Hepatocyte (in vitro differentiated cells): ENCODE measurements around the gene ARL16. TPM values are rescaled to one million over a fixed set of nuclear protein-coding genes. Genes with fewer than 3 reads are reported as not detected.

ENCODE experiments used
- DNase-seq: peaks from one replicate; pipeline ENCODE4 v3.0.0-alpha.2; 2016; ENCODE audit warnings: low spot score
- H2AFZ ChIP-seq: fragments of 200-600 bp; sonication (generic); 2 replicates; pipeline ENCODE4 v1.6.0; 2016; ENCODE audit warnings: antibody characterized with exemption, mild to moderate bottlenecking
- H3K27ac ChIP-seq: fragments of 200-600 bp; sonication (generic); 2 replicates; pipeline ENCODE4 v1.5.1; 2016; ENCODE audit warnings: mild to moderate bottlenecking
- H3K27me3 ChIP-seq: fragments of 200-600 bp; sonication (generic); 2 replicates; pipeline ENCODE4 v1.6.1; 2016
- H3K36me3 ChIP-seq: fragments of 200-600 bp; sonication (generic); replicated peaks from 2 replicates; pipeline ENCODE4 v1.5.1; 2016; ENCODE audit warnings: low read depth; ENCODE audit not compliant: insufficient read depth
- H3K4me1 ChIP-seq: fragments of 200-600 bp; sonication (generic); 2 replicates; pipeline ENCODE4 v1.5.1; 2016; ENCODE audit warnings: mild to moderate bottlenecking, moderate library complexity; ENCODE audit not compliant: insufficient read depth
- H3K4me2 ChIP-seq: fragments of 200-600 bp; sonication (generic); 2 replicates; pipeline ENCODE4 v1.6.0; 2016
- H3K4me3 ChIP-seq: fragments of 200-600 bp; sonication (generic); 2 replicates; pipeline ENCODE4 v1.5.1; 2016; ENCODE audit warnings: mild to moderate bottlenecking
- H3K79me2 ChIP-seq: fragments of 200-600 bp; sonication (generic); 2 replicates; pipeline ENCODE4 v1.6.0; 2017; ENCODE audit warnings: mild to moderate bottlenecking
- H3K9me2 ChIP-seq: fragments of 200-600 bp; sonication (generic); replicated peaks from 2 replicates; pipeline ENCODE4 v1.6.0; 2017; ENCODE audit warnings: mild to moderate bottlenecking; ENCODE audit not compliant: insufficient read depth
- H3K9me3 ChIP-seq: fragments of 200-600 bp; sonication (generic); 2 replicates; pipeline ENCODE4 v1.5.1; 2016; ENCODE audit warnings: low read depth, mild to moderate bottlenecking
- H4K20me1 ChIP-seq: fragments of 200-600 bp; sonication (generic); 2 replicates; pipeline ENCODE4 v1.6.0; 2016; ENCODE audit warnings: mild to moderate bottlenecking; ENCODE audit not compliant: insufficient read depth, poor library complexity, severe bottlenecking
- CTCF ChIP-seq: fragments of 200-600 bp; sonication (generic); IDR thresholded peaks from 2 replicates; pipeline ENCODE4 v1.5.1; 2016; ENCODE audit warnings: antibody characterized with exemption, mild to moderate bottlenecking; ENCODE audit not compliant: poor library complexity
- EZH2 ChIP-seq: fragments of 200-600 bp; sonication (generic); IDR thresholded peaks from 2 replicates; pipeline ENCODE4 v1.6.1; 2016; ENCODE audit warnings: antibody characterized with exemption, mild to moderate bottlenecking, borderline replicate concordance
- EZH2phosphoT487 ChIP-seq: fragments of 200-600 bp; sonication (generic); IDR thresholded peaks from one replicate; pipeline ENCODE4 v1.6.1; 2018; ENCODE audit warnings: antibody characterized with exemption, mild to moderate bottlenecking, low read depth, moderate library complexity; ENCODE audit not compliant: unreplicated experiment, severe bottlenecking
- WGBS: methylation state at CpG from one replicate; pipeline ENCODE4 v1.1.6; 2016; ENCODE audit warnings: low lambda C conversion rate; ENCODE audit errors: missing lambda C conversion rate; 5-methylcytosine and 5-hydroxymethylcytosine counted together
- polyA plus RNA-seq: library from polyadenylated mRNA; unstranded; fragments of >200 nt; fragmentation: Nextera tagmentation; extraction: Ambion mirVana; gene quantifications from 2 replicates; pipeline ENCODE4 v1.2.1, GENCODE V29; 2016
- total RNA-seq: library from RNA; depleted of rRNA; stranded (reverse); fragments of >200 nt; gene quantifications from 2 replicates; pipeline ENCODE4 v1.2.3, GENCODE V29; 2014

The ARL16 gene
- total and polyA plus RNA-seq, 2 experiments from 2014 or later = 38.8 to 70.6 TPM

GRCh38 chr17:81717049-81717765, 33.6 kb upstream of the ARL16 start:
- WGBS = 98% methylated on average over 24 of the region's 25 CpGs
- no peak for DNase-seq
- H2AFZ ChIP-seq = no peak overlapping the region
- no peaks in the 10 kb centered on the region for H3K27me3 ChIP-seq
- no peak overlapping the region for H3K27ac ChIP-seq
- peaks cover 14% of the 10 kb centered on the region for H3K4me1 ChIP-seq
- H3K9me2 ChIP-seq = no peaks in the 10 kb centered on the region
- H3K4me3 ChIP-seq = no peak overlapping the region
- H3K9me3 ChIP-seq = no peaks in the 10 kb centered on the region
- no peaks in the 10 kb centered on the region for H4K20me1 ChIP-seq
- H3K79me2 ChIP-seq = peaks cover 28% of the 10 kb centered on the region
- TF ChIP-seq CTCF (no peak), EZH2 (no peak), EZH2phosphoT487 (no peak)
- no peak overlapping the region for H3K4me2 ChIP-seq
- H3K36me3 ChIP-seq = no peaks in the 10 kb centered on the region

GRCh38 chr17:81716674-81716996, 33.0 kb upstream of the ARL16 start:
- Histone ChIP-seq H3K27me3 (no peaks in the 10 kb centered on the region), H3K36me3 (no peaks in the 10 kb centered on the region), H3K9me2 (no peaks in the 10 kb centered on the region), H4K20me1 (no peaks in the 10 kb centered on the region), H3K4me3 (no peak overlapping the region), H3K4me2 (no peak overlapping the region), H3K9me3 (no peaks in the 10 kb centered on the region), H3K27ac (no peak overlapping the region), H3K4me1 (peaks cover 15% of the 10 kb centered on the region), H3K79me2 (peaks cover 28% of the 10 kb centered on the region), H2AFZ (no peak overlapping the region)
- 98% methylated on average over 11 of the region's 12 CpGs for WGBS
- DNase-seq = no peak
- TF ChIP-seq EZH2 = no peak
- TF ChIP-seq EZH2phosphoT487 = no peak
- no peak for TF ChIP-seq CTCF

GRCh38 chr17:81715872-81716673, 32.5 kb upstream of the ARL16 start:
- Histone ChIP-seq H3K9me3 (no peaks in the 10 kb centered on the region), H4K20me1 (no peaks in the 10 kb centered on the region), H2AFZ (no peak overlapping the region), H3K4me2 (no peak overlapping the region), H3K4me3 (no peak overlapping the region), H3K36me3 (no peaks in the 10 kb centered on the region), H3K27ac (no peak overlapping the region), H3K9me2 (no peaks in the 10 kb centered on the region), H3K4me1 (peaks cover 21% of the 10 kb centered on the region), H3K79me2 (peaks cover 28% of the 10 kb centered on the region), H3K27me3 (no peaks in the 10 kb centered on the region)
- TF ChIP-seq CTCF (no peak), EZH2phosphoT487 (no peak), EZH2 (no peak)
- no peak for DNase-seq
- WGBS = 96% methylated on average over 38 of the region's 43 CpGs
